Stimulated activated CD8-positive, alpha-beta memory T cell treated with anti-CD3 and anti-CD28 coated beads, Interleukin-12 subunit alpha, Interleukin-12 subunit beta, amount 100 ng/mL, for 1 hour (primary cell): ENCODE measurements around the gene PAK3.

Experiments used
- DNase-seq: peaks from one replicate; pipeline ENCODE4 v3.0.0-alpha.2; 2020; ENCODE audit warnings: low read depth

The PAK3 gene

GRCh38 chrX:111131572-111131971 lies 35.6 kb downstream of the PAK3 start:
- DNase-seq, result no peak

GRCh38 chrX:111133389-111133788 lies 37.4 kb downstream of the PAK3 start:
- no peak for DNase-seq

DNA sequence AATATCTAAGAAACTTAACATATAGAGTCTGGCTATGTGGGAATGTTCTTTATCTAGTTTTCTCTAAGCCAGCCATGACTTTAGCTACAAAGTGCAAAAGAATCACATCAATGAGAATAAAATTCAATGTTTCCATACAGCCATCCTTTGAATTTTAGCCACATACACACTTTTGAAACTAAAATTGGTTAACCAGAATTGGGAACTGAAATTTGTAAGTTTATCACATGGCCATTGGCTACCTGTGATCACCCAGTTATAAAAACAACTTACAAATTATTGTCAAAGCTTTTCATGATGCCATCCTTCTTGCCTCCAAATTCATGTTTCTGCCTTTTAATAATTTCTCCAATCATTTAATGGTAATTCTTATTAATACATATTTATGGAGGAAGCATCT lies 49.9 kb downstream of the PAK3 start:
- no peak for DNase-seq

GRCh38 chrX:111151764-111152163 lies 55.8 kb downstream of the PAK3 start:
- DNase-seq, result no peak

DNA sequence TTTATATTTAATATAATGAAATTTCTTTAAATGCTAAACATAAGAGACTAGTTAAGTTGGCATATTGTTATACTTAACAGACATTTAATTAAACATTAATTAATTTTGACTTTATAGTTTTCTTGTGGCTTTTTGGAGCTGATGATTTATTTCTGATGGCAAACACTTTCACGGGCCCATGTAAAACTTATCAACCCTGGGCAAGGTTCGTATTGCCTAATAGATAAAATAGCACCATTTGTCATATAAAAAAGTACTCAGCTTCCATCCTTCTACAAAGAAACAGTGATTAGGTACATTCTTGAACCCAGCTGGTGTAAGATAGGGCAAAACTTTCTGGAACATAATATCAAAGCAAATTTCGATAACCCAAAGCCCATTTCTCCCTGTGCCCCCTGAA lies 63.2 kb downstream of the PAK3 start:
- DNase-seq, result no peak

GRCh38 chrX:111164728-111165127 lies 68.7 kb downstream of the PAK3 start:
- no peak for DNase-seq

DNA sequence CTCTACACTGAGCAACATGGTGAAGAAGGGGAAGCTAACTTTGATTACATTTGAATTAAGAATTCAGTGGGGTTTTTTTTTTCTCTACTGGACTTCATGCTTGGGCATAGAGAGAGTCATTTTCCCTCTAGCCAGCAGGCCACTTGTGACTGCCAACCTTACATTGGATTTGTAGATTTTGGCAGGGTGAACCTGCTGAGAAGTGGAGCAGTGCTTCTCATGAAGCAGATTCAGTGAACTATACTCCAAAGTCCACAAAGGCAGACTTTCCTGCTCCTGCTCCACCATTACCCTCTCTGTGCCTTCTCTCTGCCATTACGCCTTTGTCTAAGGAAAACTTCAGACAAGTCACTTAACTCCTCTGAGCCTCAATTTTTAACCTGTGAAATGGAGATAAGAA lies 69.9 kb downstream of the PAK3 start:
- DNase-seq, result no peak

- DNase-seq, result no peak
These were observed 71.3 kb downstream of the PAK3 start for GRCh38 chrX:111167334-111167733.

DNA sequence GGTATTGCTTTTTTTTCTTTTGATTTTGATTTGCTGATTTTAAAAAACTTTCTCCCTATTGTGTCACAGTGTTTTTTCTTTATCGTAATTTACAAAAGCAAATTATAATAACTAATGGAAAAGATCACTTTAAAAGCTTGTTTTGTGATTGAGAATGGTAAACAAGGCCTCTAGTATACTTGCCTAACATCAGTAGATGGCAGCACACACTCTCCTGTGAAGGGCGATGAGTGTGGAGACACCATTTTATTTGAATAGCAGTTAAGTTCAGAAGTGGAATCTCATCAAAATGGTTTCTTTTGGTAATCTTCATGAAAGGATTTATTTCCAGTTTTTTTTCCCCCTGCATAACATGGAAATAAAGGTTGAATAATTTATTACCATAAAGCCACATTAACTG lies 72.3 kb downstream of the PAK3 start:
- DNase-seq, result no peak

GRCh38 chrX:111169141-111169540 lies 73.2 kb downstream of the PAK3 start:
- no peak for DNase-seq

- no peak for DNase-seq
These were observed 74.0 kb downstream of the PAK3 start for GRCh38 chrX:111170017-111170416.

GRCh38 chrX:111180750-111181240 lies 84.8 kb downstream of the PAK3 start:
- DNase-seq, result no peak

GRCh38 chrX:111181951-111182350 lies 86.0 kb downstream of the PAK3 start:
- DNase-seq, result no peak

GRCh38 chrX:111182997-111183396 lies 87.0 kb downstream of the PAK3 start:
- DNase-seq, result no peak

DNA sequence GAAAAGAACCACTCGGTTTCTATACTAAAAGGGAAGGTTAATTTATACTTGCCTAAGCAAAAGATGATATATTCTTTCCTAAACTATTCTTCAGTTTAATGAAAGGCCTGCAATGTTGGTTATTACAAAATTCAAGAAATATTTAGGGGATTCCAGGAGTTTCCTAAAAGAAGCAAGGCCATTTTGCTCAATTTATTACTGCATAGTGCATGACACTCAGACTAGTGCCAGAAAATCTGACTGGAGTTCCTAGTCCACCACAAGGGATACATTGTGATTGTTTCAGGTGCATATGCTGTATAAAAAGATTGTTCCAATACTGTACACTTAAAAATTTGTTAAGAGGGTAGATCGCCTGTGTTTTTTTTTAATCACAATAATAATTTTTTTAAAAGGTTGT lies 95.6 kb downstream of the PAK3 start:
- no peak for DNase-seq

- DNase-seq, result no peak
These were observed 103.5 kb downstream of the PAK3 start for GRCh38 chrX:111199505-111199904.

GRCh38 chrX:111200327-111200726 lies 104.3 kb downstream of the PAK3 start:
- DNase-seq, result no peak

DNA sequence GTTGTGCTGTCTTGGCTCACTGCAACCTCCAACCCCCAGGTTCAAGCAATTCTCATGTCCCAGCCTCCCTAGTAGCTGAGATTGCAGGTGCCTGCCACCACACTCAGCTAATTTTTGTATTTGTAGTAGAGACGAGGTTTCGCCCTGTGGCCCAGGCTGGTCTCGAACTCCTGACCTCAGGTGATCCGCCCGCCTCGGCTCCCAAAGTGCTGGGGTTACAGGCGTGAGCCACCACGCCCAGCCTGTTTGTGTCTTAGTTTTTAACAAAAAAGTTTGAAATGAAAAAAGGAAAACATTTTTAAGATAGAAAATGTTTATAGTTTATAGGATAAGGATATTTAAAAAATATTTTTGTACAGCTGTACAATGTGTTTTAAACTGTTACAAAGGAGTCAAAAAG lies 111.9 kb downstream of the PAK3 start:
- DNase-seq, result no peak

DNA sequence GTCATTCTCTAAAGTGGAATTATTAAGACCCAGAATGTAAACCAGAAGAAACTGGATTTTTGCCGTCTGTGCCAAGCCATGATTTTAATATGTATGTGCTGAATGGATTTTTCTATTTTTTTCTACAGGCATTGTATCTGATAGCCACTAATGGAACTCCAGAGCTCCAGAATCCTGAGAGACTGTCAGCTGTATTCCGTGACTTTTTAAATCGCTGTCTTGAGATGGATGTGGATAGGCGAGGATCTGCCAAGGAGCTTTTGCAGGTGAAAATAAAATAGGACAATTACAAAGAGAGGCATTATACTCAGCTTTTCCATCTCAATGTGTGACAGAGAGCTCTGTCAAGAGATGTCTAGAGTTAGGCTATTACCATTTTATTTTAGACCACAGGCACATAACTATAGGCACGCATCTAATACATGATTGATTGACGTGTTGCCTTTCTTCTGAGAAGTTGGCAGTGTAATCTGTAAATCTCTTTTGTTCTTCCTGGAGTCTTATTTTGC lies 120.4 kb downstream of the PAK3 start:
- DNase-seq, result no peak

- DNase-seq, result no peak
These were observed 148.3 kb downstream of the PAK3 start for GRCh38 chrX:111244235-111244750.

GRCh38 chrX:111254896-111255693 lies 159.1 kb downstream of the PAK3 start:
- no peak for DNase-seq

DNA sequence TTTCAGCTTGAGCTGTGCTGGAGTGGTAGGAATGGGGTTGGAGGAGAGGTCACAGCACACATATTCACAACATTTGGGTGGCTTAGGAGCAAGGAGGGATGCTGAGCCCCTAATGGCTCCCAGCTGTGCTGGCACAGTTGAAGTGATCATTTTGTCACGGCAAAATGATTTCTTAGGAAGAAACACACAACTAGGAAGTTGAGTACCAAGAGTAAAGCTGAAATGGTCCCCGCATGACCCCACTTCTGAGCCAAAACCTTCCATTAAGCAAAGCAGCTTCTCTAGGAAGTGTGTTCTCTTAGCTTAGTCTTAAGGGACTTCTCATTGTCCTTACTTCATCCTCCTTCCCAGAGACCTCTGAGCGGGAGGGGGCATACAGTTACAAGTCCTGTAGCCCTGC lies 161.7 kb downstream of the PAK3 start:
- DNase-seq, result no peak

DNA sequence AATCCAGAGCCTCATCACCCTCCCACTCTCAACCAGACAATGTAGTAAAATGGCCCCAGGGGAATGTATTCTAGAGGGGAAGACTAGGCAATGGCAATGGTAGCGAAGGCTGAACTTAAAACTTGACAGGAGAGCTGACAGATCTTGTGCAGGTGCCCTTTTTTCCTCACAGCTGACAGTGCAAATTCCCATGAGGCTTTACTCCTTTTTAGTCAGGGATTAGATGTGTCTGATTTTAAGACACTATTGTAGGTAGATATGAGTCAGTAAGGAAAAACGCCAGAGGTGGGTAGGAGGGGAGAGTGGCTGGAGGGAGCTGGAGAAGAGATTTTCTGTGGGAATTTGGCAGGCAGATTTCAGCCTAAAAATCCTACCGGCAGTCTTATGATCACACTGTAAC lies 163.6 kb downstream of the PAK3 start:
- DNase-seq, result no peak

DNA sequence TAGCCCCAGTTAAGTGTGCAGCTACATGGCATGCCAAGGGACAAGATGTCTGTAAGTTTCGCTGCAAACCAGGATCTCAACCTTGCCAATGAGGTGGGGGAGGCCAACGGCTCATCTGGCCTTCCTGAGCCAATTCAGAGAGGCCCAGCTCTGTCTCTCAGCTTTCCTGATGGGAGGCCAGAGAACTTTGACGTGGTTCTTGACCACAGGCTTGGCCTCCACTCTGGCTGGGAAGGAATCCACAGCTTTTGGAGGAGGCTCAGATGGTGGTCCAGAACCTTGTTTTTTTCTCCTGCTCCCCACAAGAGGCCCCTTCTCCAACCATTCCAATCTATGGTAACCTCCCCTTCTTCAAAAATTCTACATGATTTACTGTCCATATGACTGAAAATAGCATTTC lies 164.5 kb downstream of the PAK3 start:
- no peak for DNase-seq
